BE2C (cell line): ENCODE results near the gene PROB1.

Source experiments
- DNase-seq: peaks from one replicate; pipeline ENCODE4 v3.0.0-alpha.2; 2020
- H3K27me3 ChIP-seq: fragments of 250-450 bp; sonication (Bioruptor Pico); 2 replicates; pipeline ENCODE4 v1.5.1; 2020; ENCODE audit warnings: mild to moderate bottlenecking
- H3K36me3 ChIP-seq: fragments of 250-450 bp; sonication (Bioruptor Pico); 2 replicates; pipeline ENCODE4 v1.5.1; 2020; ENCODE audit warnings: mild to moderate bottlenecking
- H3K4me1 ChIP-seq: fragments of 250-450 bp; sonication (Bioruptor Pico); 2 replicates; pipeline ENCODE4 v1.5.1; 2020
- H3K4me3 ChIP-seq: 2 replicates; pipeline ENCODE4 v1.5.1; 2011; ENCODE audit warnings: low read depth, low read length
- H3K9me3 ChIP-seq: fragments of 250-450 bp; sonication (Bioruptor Pico); 2 replicates; pipeline ENCODE4 v1.5.1; 2020
- CTCF ChIP-seq: IDR thresholded peaks from 2 replicates; pipeline ENCODE4 v1.5.1; 2012; ENCODE audit warnings: mild to moderate bottlenecking, low read depth, low read length

PROB1 gene

GRCh38 chr5:139386050-139386438, 8.9 kb downstream of the PROB1 start:
- peaks cover 19% of the 10 kb centered on the region for H3K4me1 ChIP-seq
- H3K27me3 ChIP-seq, result no peaks in the 10 kb centered on the region
- no peak for DNase-seq
- no peak overlapping the region for H3K4me3 ChIP-seq
- no peaks in the 10 kb centered on the region for H3K36me3 ChIP-seq
- no peaks in the 10 kb centered on the region for H3K9me3 ChIP-seq
- no peak for TF ChIP-seq CTCF

- Histone ChIP-seq H3K9me3 (no peaks in the 10 kb centered on the region), H3K36me3 (no peaks in the 10 kb centered on the region), H3K4me1 (peaks cover 19% of the 10 kb centered on the region), H3K4me3 (no peak overlapping the region), H3K27me3 (no peaks in the 10 kb centered on the region)
- no peak for TF ChIP-seq CTCF
- no peak for DNase-seq
Observed at GRCh38 chr5:139385061-139386049, 9.5 kb downstream of the PROB1 start.

GRCh38 chr5:139384591-139385051, 10.3 kb downstream of the PROB1 start:
- Histone ChIP-seq H3K36me3 (no peaks in the 10 kb centered on the region), H3K4me3 (no peak overlapping the region), H3K9me3 (no peaks in the 10 kb centered on the region), H3K27me3 (no peaks in the 10 kb centered on the region), H3K4me1 (peaks cover 19% of the 10 kb centered on the region)
- no peak for TF ChIP-seq CTCF
- DNase-seq, result no peak

GRCh38 chr5:139383993-139384590, 10.8 kb downstream of the PROB1 start:
- Histone ChIP-seq H3K4me1 (peaks cover 19% of the 10 kb centered on the region), H3K9me3 (no peaks in the 10 kb centered on the region), H3K36me3 (no peaks in the 10 kb centered on the region), H3K4me3 (no peak overlapping the region), H3K27me3 (no peaks in the 10 kb centered on the region)
- TF ChIP-seq CTCF, result no peak
- no peak for DNase-seq

GRCh38 chr5:139383275-139383992, 11.5 kb downstream of the PROB1 start, which contains the start of gene SLC23A1:
Gene SLC23A1 (minus strand): TSS chr5:139383297. CDS start chr5:139383253, 44 bp downstream.
- no peak for TF ChIP-seq CTCF

More at GRCh38 chr5:139383275-139383992, 11.5 kb downstream of the PROB1 start, which contains the start of gene SLC23A1:
- H3K27me3 ChIP-seq, result no peaks in the 10 kb centered on the region
- no peaks in the 10 kb centered on the region for H3K9me3 ChIP-seq
- H3K36me3 ChIP-seq, result no peaks in the 10 kb centered on the region
- H3K4me1 ChIP-seq, result peaks cover 19% of the 10 kb centered on the region
- no peak within 1 kb of the TSS for H3K4me3 ChIP-seq
- DNase-seq, result no peak
